HG02678 (cell line): Measurements from ENCODE around the gene FAM20C.

Source experiments
- ATAC-seq: cut with Tn5 transposase; IDR thresholded peaks from one replicate; pipeline ENCODE4 v1.9.1; 2021; ENCODE audit warnings: mild to moderate bottlenecking, moderate library complexity; ENCODE audit not compliant: unreplicated experiment

Gene FAM20C

GRCh38 chr7:191981-192649, at the start of gene FAM20C:
Gene FAM20C (plus strand): TSS chr7:192571. CDS start chr7:193200, 629 bp downstream.
- no peak for ATAC-seq

DNA sequence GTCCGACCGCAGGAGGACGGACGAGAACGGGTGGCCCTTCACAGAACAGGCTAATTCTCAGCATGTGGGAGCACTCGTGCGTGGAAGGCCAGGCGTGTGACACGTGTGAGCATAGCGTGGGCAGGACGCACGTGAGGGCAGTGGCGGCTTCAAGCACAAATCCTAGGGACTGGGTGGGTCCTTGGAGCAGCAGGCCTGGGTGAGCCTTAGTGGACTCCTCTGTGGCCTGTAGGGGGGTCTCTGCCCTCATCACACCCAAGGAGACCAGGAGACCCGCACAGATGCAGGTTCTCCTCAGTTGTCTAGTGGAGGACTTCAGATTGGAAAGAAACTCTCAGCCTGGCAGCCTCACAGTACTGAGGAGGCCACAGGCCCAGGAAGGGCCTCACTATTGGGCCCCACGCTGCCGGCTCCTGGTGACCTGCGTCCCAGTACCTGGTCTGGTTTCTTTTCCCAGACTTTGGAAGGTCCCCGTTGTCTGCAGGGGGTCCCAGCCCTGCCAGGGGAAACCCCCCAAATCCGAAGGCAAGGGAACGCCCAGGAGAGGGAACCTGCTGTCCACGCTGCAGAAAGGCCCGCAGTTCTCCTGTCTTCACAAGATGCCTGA, 49.1 kb upstream of the FAM20C start:
- ATAC-seq = no peak

DNA sequence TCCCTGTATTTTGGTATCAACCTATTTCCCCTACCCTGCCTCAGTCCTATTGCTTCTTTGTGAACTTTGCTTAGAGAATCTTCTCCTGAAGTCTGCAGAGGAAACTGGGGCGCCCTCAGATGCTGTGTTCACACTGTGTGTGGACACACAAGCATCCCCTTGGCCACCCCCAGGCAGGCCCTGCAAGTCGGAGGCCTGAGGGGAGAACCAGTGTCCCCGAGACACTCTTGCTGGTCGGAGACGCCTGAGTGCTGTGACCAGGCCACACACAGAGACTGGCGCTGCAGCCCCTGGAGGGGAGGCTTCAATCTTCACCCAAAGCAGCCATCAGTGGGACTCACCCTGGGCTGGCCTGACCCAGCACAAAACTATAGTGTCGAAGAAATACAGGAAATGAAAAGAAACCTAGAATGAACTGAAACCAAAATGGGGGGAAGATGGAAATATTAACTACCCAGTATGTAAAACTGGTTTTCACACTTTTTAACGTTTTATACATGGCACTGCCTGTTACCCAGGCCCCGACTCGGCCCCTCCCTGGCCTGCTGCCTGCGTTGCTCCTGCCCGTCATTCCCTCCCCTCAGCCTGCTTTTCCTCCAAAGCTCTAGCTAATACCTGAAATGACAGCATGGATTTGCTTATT, 48.4 kb upstream of the FAM20C start:
- ATAC-seq = peak; percentile 48

- ATAC-seq = no peak
These were observed 47.9 kb upstream of the FAM20C start for GRCh38 chr7:144454-144826.

DNA sequence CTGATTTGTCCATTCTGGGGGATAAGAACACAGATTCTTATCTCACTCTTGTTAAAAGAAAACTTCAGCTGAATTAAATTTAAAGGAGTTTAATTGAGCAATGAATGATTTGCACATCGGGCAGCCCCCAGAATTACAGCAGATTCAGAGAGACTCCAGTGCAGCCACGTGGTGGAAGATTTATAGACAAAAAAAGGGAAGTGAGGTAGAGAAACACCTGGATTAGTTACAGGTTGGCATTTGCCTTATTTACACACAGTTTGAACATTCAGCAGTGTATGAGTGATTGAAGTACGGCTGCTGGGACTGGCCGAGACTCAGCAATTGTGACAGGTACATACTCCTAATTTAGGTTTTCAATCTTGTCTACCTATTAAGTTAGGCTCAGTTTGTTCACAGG, 46.5 kb upstream of the FAM20C start:
- no peak for ATAC-seq

DNA sequence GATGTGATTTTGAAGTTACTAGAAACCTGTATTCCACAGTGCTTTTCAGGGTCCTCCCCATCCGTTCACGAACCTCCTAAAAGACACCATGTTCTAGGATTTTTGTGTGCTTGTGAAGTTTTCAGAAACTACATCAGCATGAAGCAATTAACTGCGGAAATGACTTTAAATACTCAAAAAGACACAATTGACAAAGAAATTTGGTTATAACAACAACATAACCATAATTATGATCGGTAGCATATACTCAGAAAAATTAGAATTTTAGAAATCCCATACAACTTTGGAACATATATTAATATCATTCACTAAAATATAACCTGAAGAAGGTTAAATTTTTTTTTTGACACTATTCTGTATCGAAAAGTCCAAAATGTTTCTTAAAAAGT, 43.8 kb upstream of the FAM20C start:
- ATAC-seq = no peak

DNA sequence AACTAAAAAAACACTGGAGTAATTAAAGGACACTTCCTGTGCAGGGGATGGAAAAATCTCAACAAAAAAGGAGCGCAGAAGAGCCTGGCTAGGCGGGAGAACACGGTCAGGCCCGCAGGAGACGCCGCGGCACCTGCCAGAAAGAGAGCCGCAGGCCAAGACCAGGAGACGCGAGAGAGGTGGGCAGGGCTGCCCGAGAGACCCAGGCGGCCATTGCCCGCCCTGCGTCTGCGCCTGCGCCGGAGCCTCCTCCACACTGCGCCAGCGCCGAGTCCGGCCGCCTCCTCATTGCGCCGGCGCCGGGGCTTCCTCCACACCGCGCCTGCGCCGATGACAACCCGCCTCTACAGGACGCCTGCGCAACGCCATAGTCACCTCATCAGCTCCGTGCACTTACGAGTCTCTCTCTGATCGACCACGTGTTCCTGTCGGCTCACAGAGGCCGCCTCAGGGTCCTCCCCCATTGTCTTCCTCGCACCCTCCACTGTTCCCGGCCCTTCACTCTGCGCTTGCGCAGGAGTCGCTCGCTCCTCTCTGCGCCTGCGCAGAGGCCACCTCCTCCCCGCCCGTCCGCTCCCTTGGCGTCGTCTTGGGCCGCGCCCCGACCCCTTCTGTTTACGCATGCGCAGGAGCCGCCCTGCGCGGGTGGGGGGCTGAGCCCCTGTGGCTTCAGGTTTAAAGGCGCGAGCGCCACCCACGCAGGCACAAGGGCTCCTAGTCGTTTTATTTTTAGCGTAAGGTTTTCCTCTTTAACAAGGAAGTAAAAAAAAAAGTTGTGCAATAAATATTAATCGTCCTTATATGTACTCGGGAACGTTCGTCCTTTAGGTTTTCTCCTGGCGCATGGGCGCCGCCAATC, 43.2 kb upstream of the FAM20C start:
- peak; percentile 89 for ATAC-seq

DNA sequence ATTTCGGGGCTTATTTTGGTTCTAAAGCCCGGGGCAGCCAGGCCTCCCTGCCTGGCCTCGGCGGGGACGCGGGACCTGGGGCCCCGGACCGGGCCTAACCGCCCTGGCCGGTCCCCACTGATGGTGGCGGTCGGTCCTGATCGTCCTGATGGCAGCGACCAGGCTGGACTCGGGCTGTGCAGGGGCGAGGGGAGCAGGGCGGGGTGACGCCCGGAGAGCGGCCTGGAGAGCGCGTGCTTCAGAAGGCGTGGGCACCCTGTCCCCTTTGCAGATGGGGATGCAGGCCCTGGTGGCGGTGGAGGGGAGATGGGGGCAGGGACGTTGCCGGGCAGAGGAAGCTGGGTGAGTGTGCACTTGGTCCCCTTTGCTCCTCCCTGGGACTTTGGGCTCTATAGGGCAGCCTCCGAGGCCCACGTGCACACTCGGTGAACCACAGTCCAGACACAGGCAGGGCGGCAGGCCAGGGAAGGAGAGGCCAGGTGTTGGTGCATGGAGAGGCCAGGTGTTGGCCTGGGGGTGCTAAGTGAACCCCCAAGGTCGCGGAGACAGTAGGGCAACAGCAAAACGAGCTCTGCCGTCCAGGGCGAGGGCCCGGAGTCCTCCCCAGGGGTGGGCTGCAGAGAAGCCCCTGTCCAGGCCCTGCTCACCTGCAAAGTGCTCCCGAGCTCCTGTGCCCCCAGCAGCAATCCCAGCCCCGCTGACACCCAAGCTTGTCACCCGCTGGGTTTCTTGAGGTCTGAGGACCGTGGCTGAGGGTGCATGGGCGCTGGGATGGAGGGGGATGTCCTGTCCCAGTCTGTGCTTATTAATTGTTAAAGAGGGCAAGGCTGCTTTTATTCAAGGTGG, 42.4 kb upstream of the FAM20C start:
- peak; percentile 15 for ATAC-seq

- ATAC-seq = no peak
These were observed 41.6 kb upstream of the FAM20C start for GRCh38 chr7:150811-151221.

GRCh38 chr7:151346-152050, 40.9 kb upstream of the FAM20C start:
- no peak for ATAC-seq

DNA sequence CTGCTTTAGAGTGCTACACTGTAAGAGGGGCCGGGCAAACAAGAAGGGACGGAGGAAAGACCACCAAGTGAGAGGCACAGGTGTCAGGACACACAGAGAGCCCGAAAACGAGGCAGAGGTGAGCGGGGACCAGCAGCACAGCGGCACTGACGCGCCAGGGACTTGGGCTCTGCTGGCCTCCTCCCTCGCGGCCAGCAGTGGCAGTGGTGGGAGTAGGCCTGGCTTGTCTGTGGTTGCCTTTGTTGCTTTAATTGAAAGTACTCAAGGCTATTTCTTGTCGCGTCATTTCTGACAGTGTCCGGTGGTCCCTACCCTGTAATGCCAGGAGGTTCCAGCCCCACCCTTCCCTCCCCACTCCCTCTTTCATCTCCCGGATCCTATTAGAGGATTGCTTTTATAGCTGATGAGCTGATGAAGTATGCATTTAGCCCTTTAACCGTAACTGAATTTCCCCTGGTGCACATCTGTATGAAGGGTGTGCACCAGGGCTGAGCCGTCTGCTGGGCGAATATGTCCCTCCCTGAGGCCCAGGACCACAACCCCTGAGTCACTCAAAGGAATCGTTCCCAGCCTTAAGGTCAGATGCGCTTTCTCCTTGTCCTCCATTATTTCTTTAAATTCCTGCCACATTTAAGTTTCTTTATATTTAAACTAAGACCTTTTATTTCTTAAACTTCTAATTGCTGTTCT, 39.5 kb upstream of the FAM20C start:
- ATAC-seq = no peak

DNA sequence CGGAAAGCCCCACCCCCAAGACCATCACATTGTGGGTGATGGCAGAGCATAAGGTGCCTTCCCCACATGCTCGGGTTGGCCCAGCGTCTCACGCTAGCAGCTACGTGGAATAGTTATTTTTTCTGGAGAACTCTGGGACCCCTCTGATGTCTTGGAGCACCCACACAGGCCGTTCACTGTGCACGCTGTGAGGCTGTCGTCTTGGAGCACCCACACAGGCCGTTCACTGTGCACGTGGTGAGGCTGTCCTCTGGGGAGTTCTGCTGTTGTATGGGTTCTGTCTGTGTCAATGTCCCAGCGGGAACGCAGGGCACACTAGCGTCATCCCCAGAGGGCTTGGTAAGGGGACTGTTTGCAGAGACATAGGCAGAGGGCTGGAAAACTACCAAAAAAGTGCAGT, 38.8 kb upstream of the FAM20C start:
- no peak for ATAC-seq

- ATAC-seq = no peak
These were observed 38.1 kb upstream of the FAM20C start for GRCh38 chr7:154096-154799.

GRCh38 chr7:155469-155900, 36.9 kb upstream of the FAM20C start:
- ATAC-seq = no peak

- ATAC-seq = no peak
These were observed 36.0 kb upstream of the FAM20C start for GRCh38 chr7:156111-157007.

- ATAC-seq = no peak
These were observed 35.4 kb upstream of the FAM20C start for GRCh38 chr7:157008-157310.

GRCh38 chr7:157771-158625, 34.4 kb upstream of the FAM20C start:
- ATAC-seq = no peak
